ENCODE data around the gene OR11G2.
"Not testable (repeated sequence)": the region's sequence is repeated elsewhere in the genome, so short reads cannot be mapped to it uniquely, and the experiment has no call there.

The OR11G2 gene

GRCh38 chr14:20190596-20190995 is at the start of gene OR11G2:
TSS of gene OR11G2 (plus strand) at chr14:20190896. CDS start at chr14:20197438, 6,542 bp downstream.
- DNase-seq (ENCODE audit: low spot score), result no peak
- in situ Hi-C loops (cut with MboI; ENCODE audit: low pct_unique_long_range_greater_than_20kb, low sequenced_read_pairs, unreplicated experiment), result no loop called here
- TF ChIP-seq CTCF (IDR thresholded peaks at IDR 0.05; ENCODE audit: extremely low read depth, insufficient read depth, missing control alignments), result no peak

GRCh38 chr14:20143911-20144310 is 46.8 kb upstream of the OR11G2 start:
- in situ Hi-C loops (cut with MboI; ENCODE audit: low pct_unique_long_range_greater_than_20kb, low sequenced_read_pairs, unreplicated experiment), result no loop called here
- no peak for TF ChIP-seq CTCF (IDR thresholded peaks at IDR 0.05; ENCODE audit: extremely low read depth, insufficient read depth, missing control alignments)
- DNase-seq (ENCODE audit: low spot score), result no peak

- in situ Hi-C loops (cut with MboI; ENCODE audit: low pct_unique_long_range_greater_than_20kb, low sequenced_read_pairs, unreplicated experiment), result no loop called here
- TF ChIP-seq CTCF (IDR thresholded peaks at IDR 0.05; ENCODE audit: extremely low read depth, insufficient read depth, missing control alignments), result no peak
- DNase-seq (ENCODE audit: low spot score), result no peak
These were observed 45.9 kb upstream of the OR11G2 start for GRCh38 chr14:20144820-20145219.

GRCh38 chr14:20164462-20164861 is 26.2 kb upstream of the OR11G2 start:
- no peak for DNase-seq (ENCODE audit: low spot score)
- no peak for TF ChIP-seq CTCF (IDR thresholded peaks at IDR 0.05; ENCODE audit: extremely low read depth, insufficient read depth, missing control alignments)
- in situ Hi-C loops (cut with MboI; ENCODE audit: low pct_unique_long_range_greater_than_20kb, low sequenced_read_pairs, unreplicated experiment), result no loop called here

- TF ChIP-seq CTCF (IDR thresholded peaks at IDR 0.05; ENCODE audit: extremely low read depth, insufficient read depth, missing control alignments), result no peak
- in situ Hi-C loops (cut with MboI; ENCODE audit: low pct_unique_long_range_greater_than_20kb, low sequenced_read_pairs, unreplicated experiment), result no loop called here
- DNase-seq (ENCODE audit: low spot score), result no peak
These were observed 23.6 kb upstream of the OR11G2 start for GRCh38 chr14:20167091-20167490.

GRCh38 chr14:20169852-20170251 is 20.8 kb upstream of the OR11G2 start:
- in situ Hi-C loops (cut with MboI; ENCODE audit: low pct_unique_long_range_greater_than_20kb, low sequenced_read_pairs, unreplicated experiment); DNase-seq (ENCODE audit: low spot score): not testable (repeated sequence)

GRCh38 chr14:20174205-20174604 is 16.5 kb upstream of the OR11G2 start:
- in situ Hi-C loops (cut with MboI; ENCODE audit: low pct_unique_long_range_greater_than_20kb, low sequenced_read_pairs, unreplicated experiment); DNase-seq (ENCODE audit: low spot score): not testable (repeated sequence)

GRCh38 chr14:20176330-20176729 is 14.4 kb upstream of the OR11G2 start:
- in situ Hi-C loops (cut with MboI; ENCODE audit: low pct_unique_long_range_greater_than_20kb, low sequenced_read_pairs, unreplicated experiment), result no loop called here
- TF ChIP-seq CTCF (IDR thresholded peaks at IDR 0.05; ENCODE audit: extremely low read depth, insufficient read depth, missing control alignments), result no peak
- DNase-seq (ENCODE audit: low spot score), result no peak

All from GM13977 (cell line).